Lung (tissue), 12 donors: ENCODE measurements around the gene MACROD1. TPM values are rescaled to one million over a fixed set of nuclear protein-coding genes. Genes with fewer than 3 reads are reported as not detected.

Experiments
- ATAC-seq: fragments of 200-7000 bp; cut with Tn5 transposase; one replicate; pipeline ENCODE4 v1.9.1; 2020; ENCODE audit warnings: moderate number of reproducible peaks; ENCODE audit not compliant: insufficient read depth, low FRiP score
- DNase-seq, 3 donors: peaks; one replicate each; pipeline ENCODE4 v3.0.0-alpha.2; 2013 to 2017
- H3K27ac ChIP-seq, 2 donors: one replicate each; pipeline ENCODE4 v1.5.1; 2013; ENCODE audit warnings: mild to moderate bottlenecking in 2 of 2, moderate library complexity in 2 of 2, control low read depth in 1 of 2, inconsistent platforms in 1 of 2, low read depth in 1 of 2, low read length in 1 of 2
- H3K27me3 ChIP-seq, 3 donors: one replicate each; pipeline ENCODE4 v1.5.1; 2013; ENCODE audit warnings: low read length in 2 of 3; ENCODE audit not compliant: control insufficient read depth in 3 of 3, insufficient read depth in 3 of 3
- H3K36me3 ChIP-seq, 4 donors: one replicate each; pipeline ENCODE4 v1.5.1; 2013; ENCODE audit warnings: low read length in 4 of 4, mild to moderate bottlenecking in 1 of 4, moderate library complexity in 1 of 4; ENCODE audit not compliant: control insufficient read depth in 4 of 4, insufficient read depth in 4 of 4
- H3K4me1 ChIP-seq, 5 donors: one replicate each; pipeline ENCODE4 v1.5.1; 2013; ENCODE audit warnings: low read length in 5 of 5, mild to moderate bottlenecking in 2 of 5, moderate library complexity in 1 of 5; ENCODE audit not compliant: control insufficient read depth in 5 of 5, insufficient read depth in 5 of 5
- H3K4me3 ChIP-seq: one replicate; pipeline ENCODE4 v1.5.1; 2013; ENCODE audit warnings: mild to moderate bottlenecking, control low read depth, moderate library complexity
- H3K9ac ChIP-seq, 2 donors: one replicate each; pipeline ENCODE4 v1.5.1; 2013; ENCODE audit warnings: low read length in 2 of 2, control low read depth in 1 of 2; ENCODE audit not compliant: insufficient read depth in 1 of 2
- H3K9me3 ChIP-seq, 4 donors: one replicate each; pipeline ENCODE4 v1.5.1; 2013; ENCODE audit warnings: low read length in 3 of 4, mild to moderate bottlenecking in 1 of 4, moderate library complexity in 1 of 4; ENCODE audit not compliant: control insufficient read depth in 4 of 4, insufficient read depth in 3 of 4
- CTCF ChIP-seq: IDR thresholded peaks from 2 replicates; pipeline ENCODE4 v1.5.1; 2012; ENCODE audit warnings: mild to moderate bottlenecking; ENCODE audit errors: control extremely low read depth, extremely low read depth
- WGBS, 2 donors: extraction: QIAGEN DNeasy Blood & Tissue Kit; methylation state at CpG; one replicate each; pipeline ENCODE4 v1.1.7; 2013; 5-methylcytosine and 5-hydroxymethylcytosine counted together
- polyA plus RNA-seq, 2 donors: library from polyadenylated mRNA; stranded (reverse); fragments of 200-250 nt; gene quantifications; one replicate each; pipeline ENCODE4 v1.2.1, GENCODE V29; 2013
- total RNA-seq, 2 donors: library from RNA; depleted of rRNA in 1 of 2; stranded (reverse); fragments of >200 nt in 1 of 2; gene quantifications; one replicate each; pipeline ENCODE4 v1.2.1, GENCODE V29; 2014 to 2021
- donor health status: control.
- donor health status: control.
- donor health status: Bipolar disorder and iron deficiency.
- donor health status: healthy.
- donor health status: DM: yes; HTN: yes; CAD: no.

Gene MACROD1
- total and polyA plus RNA-seq, 4 donors: 9.9 to 70.0 (median 19.0) TPM

DNA sequence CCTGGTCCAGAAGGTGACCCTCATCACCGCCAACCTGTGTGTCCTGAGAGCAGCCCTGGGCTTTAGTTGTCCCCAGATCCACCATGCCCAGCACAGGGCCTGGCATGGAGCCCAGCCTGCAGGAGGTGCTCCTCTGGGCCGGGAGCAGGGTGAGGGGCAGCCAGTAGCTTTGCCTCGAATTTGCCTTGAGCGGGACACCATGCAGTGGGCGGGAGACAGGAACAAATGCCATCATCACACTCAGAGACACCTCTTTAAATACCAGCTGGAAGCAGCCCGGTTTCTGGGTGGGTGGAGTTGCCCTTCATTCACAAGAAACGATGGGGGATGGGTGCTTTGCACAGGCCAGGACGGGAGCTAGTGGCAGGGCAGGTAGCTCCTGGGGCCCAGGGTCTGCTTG, 110.8 kb downstream of the MACROD1 start:
- 71 to 80% methylated on average over 8 of the region's 8 CpGs for WGBS, 2 donors
- peaks cover 0 to 6% (median 0%) of the 10 kb centered on the region in 5 donors for H3K4me1 ChIP-seq
- H3K9me3 ChIP-seq: no peaks in the 10 kb centered on the region
- no peak for ATAC-seq
- no peak overlapping the region for H3K9ac ChIP-seq
- H3K4me3 ChIP-seq: no peak overlapping the region
- H3K36me3 ChIP-seq: no peaks in the 10 kb centered on the region
- TF ChIP-seq CTCF: no peak
- H3K27me3 ChIP-seq: no peaks in the 10 kb centered on the region
- H3K27ac ChIP-seq: no peak overlapping the region
- no peak for DNase-seq

DNA sequence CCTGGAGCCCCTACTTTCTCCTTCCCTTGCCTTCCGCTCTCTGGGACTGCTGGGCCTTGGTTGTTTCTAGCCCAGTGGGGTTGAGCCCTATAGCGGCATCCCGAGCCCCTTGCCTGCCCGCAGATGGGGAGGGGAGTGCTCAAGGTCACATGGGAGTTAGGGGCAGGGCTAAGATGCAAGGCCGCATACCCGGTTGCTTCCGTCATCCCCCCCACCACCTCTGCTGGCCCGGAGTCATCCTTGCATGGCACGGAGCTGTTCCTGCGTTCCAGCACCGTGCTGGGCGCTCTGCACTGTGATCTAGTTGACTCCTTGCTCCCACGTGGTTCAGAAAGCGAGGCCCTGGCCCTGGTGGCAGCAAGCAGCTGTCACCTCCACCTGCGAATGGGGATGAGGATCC, 112.2 kb downstream of the MACROD1 start:
- H3K27ac ChIP-seq: no peak overlapping the region
- ATAC-seq (no peak), DNase-seq (peak in 1 of 3 donors; percentile 21)
- 79 to 82% methylated on average over 15 of the region's 15 CpGs for WGBS, 2 donors
- no peaks in the 10 kb centered on the region for H3K36me3 ChIP-seq
- H3K9me3 ChIP-seq: no peaks in the 10 kb centered on the region
- TF ChIP-seq CTCF: no peak
- H3K9ac ChIP-seq: no peak overlapping the region
- no peaks in the 10 kb centered on the region for H3K27me3 ChIP-seq
- H3K4me3 ChIP-seq: no peak overlapping the region
- H3K4me1 ChIP-seq: peaks cover 0 to 6% (median 0%) of the 10 kb centered on the region in 5 donors

- TF ChIP-seq CTCF: no peak
- WGBS, 2 donors: 88 to 91% methylated on average over 11 of the region's 11 CpGs
- no peak overlapping the region for H3K9ac ChIP-seq
- H3K27me3 ChIP-seq: no peaks in the 10 kb centered on the region
- peaks cover 0 to 6% (median 0%) of the 10 kb centered on the region in 5 donors for H3K4me1 ChIP-seq
- ATAC-seq: no peak
- no peaks in the 10 kb centered on the region for H3K9me3 ChIP-seq
- no peaks in the 10 kb centered on the region for H3K36me3 ChIP-seq
- no peak overlapping the region for H3K4me3 ChIP-seq
- no peak for DNase-seq
- H3K27ac ChIP-seq: no peak overlapping the region
These were observed 112.8 kb downstream of the MACROD1 start for GRCh38 chr11:64052938-64053622.

DNA sequence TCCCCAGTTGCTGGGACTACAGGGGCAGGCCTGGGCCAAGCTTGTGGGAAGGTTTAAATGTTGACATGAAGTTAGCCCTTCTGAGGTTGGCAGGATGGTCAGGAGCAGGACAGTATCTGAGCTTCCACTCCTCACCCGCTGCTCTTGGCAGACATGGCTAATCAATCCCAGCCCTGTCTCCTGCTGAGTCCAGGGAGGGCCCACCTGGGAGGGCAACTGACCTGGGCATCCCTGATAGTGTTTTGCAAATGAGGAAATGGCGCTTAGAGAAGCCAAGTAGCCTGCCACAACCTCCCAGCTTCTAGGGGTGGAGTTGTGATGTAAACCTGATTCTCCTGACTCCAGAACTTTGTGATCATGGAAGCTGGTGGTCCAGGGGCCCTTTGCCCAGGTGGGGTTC, 113.5 kb downstream of the MACROD1 start:
- Histone ChIP-seq H3K4me3 (no peak overlapping the region), H3K27me3 (no peaks in the 10 kb centered on the region), H3K9ac (no peak overlapping the region), H3K27ac (no peak overlapping the region), H3K36me3 (no peaks in the 10 kb centered on the region), H3K9me3 (no peaks in the 10 kb centered on the region), H3K4me1 (peaks cover 0 to 6% (median 0%) of the 10 kb centered on the region in 5 donors)
- DNase-seq (no peak), ATAC-seq (no peak)
- WGBS, 2 donors: 96 to 100% methylated on average over 2 of the region's 2 CpGs
- no peak for TF ChIP-seq CTCF
